ENCODE results near the gene CLMN. TPM values are rescaled to one million over a fixed set of nuclear protein-coding genes. Genes with fewer than 3 reads are reported as not detected.

The CLMN gene
- total RNA-seq (0.71 TPM), polyA plus RNA-seq (1.9 TPM)
- long read RNA-seq, donor 1: 0 reads
- long read RNA-seq, donor 2: 0 reads
- long read RNA-seq, donor 3: 0 reads
- long read RNA-seq, donor 4: 0 reads
- long read RNA-seq, donor 5: 0 reads
- long read RNA-seq, donor 6: 0 reads
- long read RNA-seq, donor 7: 0 reads
- long read RNA-seq, donor 8: 0 reads
- long read RNA-seq, donor 9: 0 reads
- long read RNA-seq, donor 10: 0 reads

- Histone ChIP-seq H3K27me3 (ENCODE audit: control insufficient read depth in 2 of 2, insufficient read depth in 1 of 2, low read length in 1 of 2) (peaks cover 6 to 53% of the 10 kb centered on the region in 2 donors), H3K4me3 (ENCODE audit: low read length in 2 of 2) (peak within 1 kb of the TSS; percentile 18 to 68), H3K36me3 (ENCODE audit: control insufficient read depth in 2 of 2, insufficient read depth in 2 of 2, low read length in 1 of 2) (no peaks in the 10 kb centered on the region), H3K27ac (ENCODE audit: low read depth in 1 of 2, low read length in 1 of 2) (peak within 1 kb of the TSS in 1 of 2 donors; percentile 60), H3K4me1 (ENCODE audit: control insufficient read depth in 2 of 2, insufficient read depth in 2 of 2, low read length in 2 of 2) (peaks cover 6 to 14% of the 10 kb centered on the region in 2 donors), H3K9me3 (ENCODE audit: control insufficient read depth in 2 of 2, insufficient read depth in 1 of 2, low read length in 1 of 2) (no peaks in the 10 kb centered on the region)
- DNase-seq (ENCODE audit: low read depth in 6 of 9, low spot score in 9 of 9): peak in 5 of 9 donors; percentile 20 to 63 (median 27)
- WGBS: 1% methylated on average over 90 of the region's 98 CpGs
These were observed at the start of gene CLMN for GRCh38 chr14:95319312-95320077. Gene CLMN (minus strand): TSS chr14:95319908. CDS start chr14:95319792, 116 bp downstream.

- Histone ChIP-seq H3K27me3 (ENCODE audit: control insufficient read depth in 2 of 2, insufficient read depth in 1 of 2, low read length in 1 of 2) (peaks cover 12 to 32% of the 10 kb centered on the region in 2 donors), H3K4me3 (ENCODE audit: low read length in 2 of 2) (no peak overlapping the region), H3K9me3 (ENCODE audit: control insufficient read depth in 2 of 2, insufficient read depth in 1 of 2, low read length in 1 of 2) (no peaks in the 10 kb centered on the region), H3K27ac (ENCODE audit: low read depth in 1 of 2, low read length in 1 of 2) (no peak overlapping the region), H3K36me3 (ENCODE audit: control insufficient read depth in 2 of 2, insufficient read depth in 2 of 2, low read length in 1 of 2) (no peaks in the 10 kb centered on the region), H3K4me1 (ENCODE audit: control insufficient read depth in 2 of 2, insufficient read depth in 2 of 2, low read length in 2 of 2) (no peaks in the 10 kb centered on the region)
- WGBS: 93% methylated on average over 2 of the region's 2 CpGs
- DNase-seq (ENCODE audit: low read depth in 6 of 9, low spot score in 9 of 9): no peak
These were observed 45.7 kb upstream of the CLMN start for GRCh38 chr14:95365401-95365800.

GRCh38 chr14:95364481-95365209, 44.9 kb upstream of the CLMN start:
- no peaks in the 10 kb centered on the region for H3K9me3 ChIP-seq (ENCODE audit: control insufficient read depth in 2 of 2, insufficient read depth in 1 of 2, low read length in 1 of 2)
- 92% methylated on average over 7 of the region's 7 CpGs for WGBS
- no peak overlapping the region for H3K27ac ChIP-seq (ENCODE audit: low read depth in 1 of 2, low read length in 1 of 2)
- no peak for DNase-seq (ENCODE audit: low read depth in 6 of 9, low spot score in 9 of 9)
- H3K4me3 ChIP-seq (ENCODE audit: low read length in 2 of 2): no peak overlapping the region
- peaks cover 18 to 40% of the 10 kb centered on the region in 2 donors for H3K27me3 ChIP-seq (ENCODE audit: control insufficient read depth in 2 of 2, insufficient read depth in 1 of 2, low read length in 1 of 2)
- no peaks in the 10 kb centered on the region for H3K4me1 ChIP-seq (ENCODE audit: control insufficient read depth in 2 of 2, insufficient read depth in 2 of 2, low read length in 2 of 2)
- no peaks in the 10 kb centered on the region for H3K36me3 ChIP-seq (ENCODE audit: control insufficient read depth in 2 of 2, insufficient read depth in 2 of 2, low read length in 1 of 2)

- Histone ChIP-seq H3K9me3 (ENCODE audit: control insufficient read depth in 2 of 2, insufficient read depth in 1 of 2, low read length in 1 of 2) (no peaks in the 10 kb centered on the region), H3K27me3 (ENCODE audit: control insufficient read depth in 2 of 2, insufficient read depth in 1 of 2, low read length in 1 of 2) (peaks cover 20 to 49% of the 10 kb centered on the region in 2 donors), H3K4me3 (ENCODE audit: low read length in 2 of 2) (no peak overlapping the region), H3K4me1 (ENCODE audit: control insufficient read depth in 2 of 2, insufficient read depth in 2 of 2, low read length in 2 of 2) (no peaks in the 10 kb centered on the region), H3K36me3 (ENCODE audit: control insufficient read depth in 2 of 2, insufficient read depth in 2 of 2, low read length in 1 of 2) (no peaks in the 10 kb centered on the region), H3K27ac (ENCODE audit: low read depth in 1 of 2, low read length in 1 of 2) (no peak overlapping the region)
- 82% methylated on average over 11 of the region's 11 CpGs for WGBS
- no peak for DNase-seq (ENCODE audit: low read depth in 6 of 9, low spot score in 9 of 9)
These were observed 43.8 kb upstream of the CLMN start for GRCh38 chr14:95363468-95363954.

- Histone ChIP-seq H3K4me1 (ENCODE audit: control insufficient read depth in 2 of 2, insufficient read depth in 2 of 2, low read length in 2 of 2) (no peaks in the 10 kb centered on the region), H3K36me3 (ENCODE audit: control insufficient read depth in 2 of 2, insufficient read depth in 2 of 2, low read length in 1 of 2) (no peaks in the 10 kb centered on the region), H3K9me3 (ENCODE audit: control insufficient read depth in 2 of 2, insufficient read depth in 1 of 2, low read length in 1 of 2) (no peaks in the 10 kb centered on the region), H3K4me3 (ENCODE audit: low read length in 2 of 2) (no peak overlapping the region), H3K27me3 (ENCODE audit: control insufficient read depth in 2 of 2, insufficient read depth in 1 of 2, low read length in 1 of 2) (peaks cover 20 to 51% of the 10 kb centered on the region in 2 donors), H3K27ac (ENCODE audit: low read depth in 1 of 2, low read length in 1 of 2) (no peak overlapping the region)
- WGBS: 69% methylated on average over 9 of the region's 9 CpGs
- DNase-seq (ENCODE audit: low read depth in 6 of 9, low spot score in 9 of 9): no peak
These were observed 42.4 kb upstream of the CLMN start for GRCh38 chr14:95362138-95362494.

GRCh38 chr14:95361373-95362137, 41.8 kb upstream of the CLMN start:
- H3K27me3 ChIP-seq (ENCODE audit: control insufficient read depth in 2 of 2, insufficient read depth in 1 of 2, low read length in 1 of 2): peaks cover 20 to 51% of the 10 kb centered on the region in 2 donors
- no peak overlapping the region for H3K27ac ChIP-seq (ENCODE audit: low read depth in 1 of 2, low read length in 1 of 2)
- no peak overlapping the region for H3K4me3 ChIP-seq (ENCODE audit: low read length in 2 of 2)
- 22% methylated on average over 19 of the region's 19 CpGs for WGBS
- no peaks in the 10 kb centered on the region for H3K36me3 ChIP-seq (ENCODE audit: control insufficient read depth in 2 of 2, insufficient read depth in 2 of 2, low read length in 1 of 2)
- H3K4me1 ChIP-seq (ENCODE audit: control insufficient read depth in 2 of 2, insufficient read depth in 2 of 2, low read length in 2 of 2): no peaks in the 10 kb centered on the region
- no peaks in the 10 kb centered on the region for H3K9me3 ChIP-seq (ENCODE audit: control insufficient read depth in 2 of 2, insufficient read depth in 1 of 2, low read length in 1 of 2)
- peak in 4 of 9 donors; percentile 4 to 28 (median 23) for DNase-seq (ENCODE audit: low read depth in 6 of 9, low spot score in 9 of 9)

- H3K27me3 ChIP-seq (ENCODE audit: control insufficient read depth in 2 of 2, insufficient read depth in 1 of 2, low read length in 1 of 2): peaks cover 20 to 51% of the 10 kb centered on the region in 2 donors
- H3K4me1 ChIP-seq (ENCODE audit: control insufficient read depth in 2 of 2, insufficient read depth in 2 of 2, low read length in 2 of 2): no peaks in the 10 kb centered on the region
- no peak for DNase-seq (ENCODE audit: low read depth in 6 of 9, low spot score in 9 of 9)
- H3K4me3 ChIP-seq (ENCODE audit: low read length in 2 of 2): no peak overlapping the region
- H3K27ac ChIP-seq (ENCODE audit: low read depth in 1 of 2, low read length in 1 of 2): no peak overlapping the region
- H3K36me3 ChIP-seq (ENCODE audit: control insufficient read depth in 2 of 2, insufficient read depth in 2 of 2, low read length in 1 of 2): no peaks in the 10 kb centered on the region
- WGBS: 90% methylated on average over 9 of the region's 9 CpGs
- no peaks in the 10 kb centered on the region for H3K9me3 ChIP-seq (ENCODE audit: control insufficient read depth in 2 of 2, insufficient read depth in 1 of 2, low read length in 1 of 2)
These were observed 41.1 kb upstream of the CLMN start for GRCh38 chr14:95360828-95361227.

GRCh38 chr14:95359994-95360826, 40.5 kb upstream of the CLMN start:
- H3K36me3 ChIP-seq (ENCODE audit: control insufficient read depth in 2 of 2, insufficient read depth in 2 of 2, low read length in 1 of 2): no peaks in the 10 kb centered on the region
- WGBS: 39% methylated on average over 47 of the region's 47 CpGs

More at GRCh38 chr14:95359994-95360826, 40.5 kb upstream of the CLMN start:
- DNase-seq (ENCODE audit: low read depth in 6 of 9, low spot score in 9 of 9): no peak
- Histone ChIP-seq H3K4me1 (ENCODE audit: control insufficient read depth in 2 of 2, insufficient read depth in 2 of 2, low read length in 2 of 2) (no peaks in the 10 kb centered on the region), H3K4me3 (ENCODE audit: low read length in 2 of 2) (no peak overlapping the region), H3K9me3 (ENCODE audit: control insufficient read depth in 2 of 2, insufficient read depth in 1 of 2, low read length in 1 of 2) (no peaks in the 10 kb centered on the region), H3K27ac (ENCODE audit: low read depth in 1 of 2, low read length in 1 of 2) (no peak overlapping the region), H3K27me3 (ENCODE audit: control insufficient read depth in 2 of 2, insufficient read depth in 1 of 2, low read length in 1 of 2) (peaks cover 20 to 51% of the 10 kb centered on the region in 2 donors)
